GM18499 (cell line): Measurements from ENCODE around the gene UBE2V1.
"Not testable (repeated sequence)": the region's sequence is repeated elsewhere in the genome, so short reads cannot be mapped to it uniquely, and the experiment has no call there.

Experiments used
- ATAC-seq: cut with Tn5 transposase; IDR thresholded peaks from one replicate; pipeline ENCODE4 v1.9.1; 2021; ENCODE audit warnings: moderate number of reproducible peaks; ENCODE audit not compliant: insufficient read depth, unreplicated experiment

Gene UBE2V1

DNA sequence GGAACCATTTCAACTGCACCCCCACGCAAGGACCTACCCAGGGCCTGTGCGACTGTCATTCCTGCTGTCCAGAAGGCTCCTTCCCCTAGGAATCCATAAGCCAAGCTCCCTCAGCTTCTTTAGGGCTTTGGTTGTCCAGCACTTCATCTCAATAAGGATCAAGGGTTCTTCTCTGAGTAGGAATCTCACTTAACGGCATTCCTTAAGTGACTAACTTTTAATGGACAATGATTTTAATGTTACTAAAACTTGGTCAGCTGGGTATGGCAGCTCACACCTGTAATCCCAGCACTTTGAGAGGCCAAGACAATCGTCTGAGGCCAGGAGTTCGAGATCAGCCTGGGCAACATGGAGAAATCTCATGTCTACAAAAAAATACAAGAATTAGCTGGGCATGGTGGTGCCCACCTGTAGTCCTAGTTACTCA, 13.4 kb downstream of the UBE2V1 start:
- no peak for ATAC-seq

DNA sequence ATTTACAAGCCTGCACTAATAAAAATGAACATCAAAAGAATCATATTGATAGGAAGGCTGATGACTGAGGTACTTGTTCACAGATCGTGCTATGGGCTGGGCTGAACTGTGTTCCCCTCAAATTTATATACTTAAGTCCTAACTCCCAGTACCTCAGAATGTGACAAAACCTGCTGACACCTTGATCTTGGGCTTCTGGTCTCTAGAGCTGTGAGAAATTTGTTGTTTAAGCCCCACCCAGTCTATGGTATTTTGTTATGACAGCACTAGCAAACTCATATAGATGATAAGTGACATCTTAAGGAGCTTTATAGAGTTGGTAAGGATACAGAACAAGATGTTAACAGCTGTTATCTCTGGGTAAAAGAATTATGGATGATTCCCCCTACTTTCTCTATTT, 13.8 kb downstream of the UBE2V1 start:
- no peak for ATAC-seq

DNA sequence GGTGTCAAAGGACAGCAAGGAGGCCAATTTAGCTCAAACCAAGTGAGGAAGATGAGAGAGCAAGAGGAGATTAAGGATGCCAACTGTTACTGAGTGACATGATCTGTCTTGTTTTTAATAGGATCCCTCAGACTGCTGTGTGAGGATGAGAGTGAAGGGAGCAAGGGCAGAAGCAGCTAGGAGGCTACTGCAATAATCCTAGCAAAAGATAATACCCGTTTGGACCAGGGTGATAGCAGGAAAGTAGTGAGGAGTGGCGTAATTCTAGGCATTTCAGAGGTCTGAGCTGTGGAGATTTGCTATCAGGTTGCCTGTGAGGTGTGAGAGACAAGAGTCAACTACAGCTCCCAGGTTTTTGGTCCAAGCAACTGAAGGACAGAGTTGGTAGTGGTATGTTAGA, 14.7 kb downstream of the UBE2V1 start:
- no peak for ATAC-seq

DNA sequence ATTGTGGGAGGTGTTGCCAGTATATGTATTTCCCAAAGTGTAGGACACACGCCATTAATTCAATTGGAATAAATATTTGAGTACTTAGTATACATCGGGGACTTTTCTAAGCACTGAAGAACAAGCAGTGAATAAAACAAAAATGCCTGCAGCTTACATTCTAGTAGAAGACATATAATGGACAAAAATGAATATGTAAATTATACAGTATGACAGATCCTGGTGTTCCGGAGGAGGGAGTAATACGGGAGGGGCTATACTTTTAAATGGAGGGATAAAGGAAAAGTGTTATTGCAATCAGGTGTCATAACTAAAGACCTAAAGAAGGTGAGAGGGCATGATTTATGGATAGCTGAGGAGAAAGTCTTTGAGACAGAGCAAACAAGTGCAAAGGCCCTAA, 15.1 kb downstream of the UBE2V1 start:
- no peak for ATAC-seq

DNA sequence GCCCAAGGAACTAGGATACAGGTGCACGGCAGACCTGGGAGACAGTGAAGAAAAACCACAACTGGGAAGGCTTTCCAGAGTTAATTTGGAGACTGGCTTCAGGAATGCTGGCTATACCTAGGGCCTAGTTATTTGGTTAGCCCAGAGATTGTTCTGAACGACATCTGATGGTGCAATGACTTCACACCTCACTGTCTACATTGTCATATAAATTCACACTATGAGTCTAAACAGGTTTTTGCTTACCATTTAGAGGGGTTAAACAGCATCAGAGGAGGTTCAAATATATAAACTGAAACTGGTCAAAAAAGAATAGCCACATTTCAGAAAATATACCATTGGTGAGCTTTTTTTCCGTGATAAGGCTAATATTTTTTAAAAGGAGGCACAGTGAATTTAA, 16.7 kb downstream of the UBE2V1 start:
- no peak for ATAC-seq

DNA sequence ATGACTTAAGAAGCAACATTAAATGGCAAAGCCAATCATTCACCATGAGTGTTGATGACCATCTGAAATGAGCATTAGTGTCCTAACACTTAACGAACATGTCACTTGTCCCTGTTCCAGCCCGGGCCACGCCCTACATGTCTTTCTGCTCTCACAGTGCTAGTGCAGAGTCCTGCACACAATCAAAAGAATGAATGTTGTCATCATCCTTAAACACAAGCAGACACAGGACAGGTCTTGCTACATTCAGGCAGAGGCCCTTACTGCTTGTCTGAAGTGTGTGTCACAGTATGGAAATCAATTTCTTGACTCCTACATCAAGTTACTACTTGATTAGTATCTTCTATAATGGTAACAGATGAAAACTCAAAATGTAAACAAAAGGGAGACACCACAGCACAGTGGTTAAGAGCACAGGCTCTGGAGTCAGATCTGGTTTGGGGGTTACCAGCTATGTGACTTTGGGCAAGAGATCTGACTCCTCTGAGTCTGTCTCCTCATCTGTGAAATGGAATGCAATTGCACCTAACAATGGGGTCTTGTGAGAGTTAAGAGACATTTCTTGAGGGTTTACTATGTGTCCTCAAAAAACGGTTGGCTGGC, 17.4 kb downstream of the UBE2V1 start:
- no peak for ATAC-seq

DNA sequence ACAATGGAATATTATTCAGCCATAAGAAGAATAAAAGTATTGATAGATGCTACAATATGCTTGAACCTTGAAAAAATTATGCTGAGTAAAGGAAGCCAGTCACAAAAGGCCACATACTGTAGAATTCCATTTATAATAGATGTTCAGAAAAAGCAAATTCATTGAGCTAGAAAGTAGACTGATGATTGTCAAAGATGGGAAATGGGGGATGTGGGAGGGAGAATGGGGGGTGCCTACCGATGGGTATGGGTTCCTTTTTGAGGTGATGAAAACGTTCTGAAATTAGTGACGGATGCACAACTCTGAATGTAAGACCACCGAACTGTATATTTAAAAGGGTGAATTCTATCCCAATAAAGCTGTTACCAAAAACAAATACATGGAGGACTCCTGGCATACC, 18.4 kb downstream of the UBE2V1 start:
- no peak for ATAC-seq

DNA sequence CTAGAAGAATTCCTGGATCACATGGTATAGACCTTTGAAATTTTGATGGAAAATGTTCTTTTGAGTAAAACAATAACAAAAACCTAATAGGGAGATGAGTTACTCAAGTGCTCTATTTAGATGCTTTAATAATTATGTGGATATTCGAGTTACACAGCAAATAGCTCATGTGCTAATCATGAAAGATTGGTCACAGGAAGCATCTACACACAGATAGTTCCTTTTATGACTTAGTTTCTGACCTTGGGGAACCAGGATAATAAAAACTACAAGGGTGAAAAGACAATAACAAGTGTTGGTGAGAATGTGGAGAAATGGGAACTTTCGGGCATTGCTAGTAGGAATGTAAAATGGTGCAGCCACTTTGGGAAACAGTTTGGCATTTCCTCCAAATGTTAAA, 19.7 kb downstream of the UBE2V1 start:
- no peak for ATAC-seq

DNA sequence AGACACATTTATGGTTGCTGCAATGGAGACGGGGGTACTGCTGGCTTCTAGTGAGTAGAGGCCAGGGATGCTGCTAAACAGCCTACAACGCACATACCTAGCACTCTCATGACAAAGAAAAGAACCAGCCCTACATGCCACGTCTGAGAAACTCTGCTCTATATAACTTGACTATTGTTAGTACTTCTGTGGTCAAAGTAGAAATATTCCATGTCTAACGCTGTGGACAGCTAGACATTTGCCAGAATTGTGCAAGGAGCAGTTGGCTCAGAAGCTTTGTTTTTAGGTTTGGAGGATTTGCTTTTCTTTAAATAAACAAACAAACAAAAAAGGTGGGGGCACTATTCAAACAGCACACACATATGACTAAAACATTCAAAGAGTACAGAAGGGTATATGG, 20.5 kb downstream of the UBE2V1 start:
- no peak for ATAC-seq

DNA sequence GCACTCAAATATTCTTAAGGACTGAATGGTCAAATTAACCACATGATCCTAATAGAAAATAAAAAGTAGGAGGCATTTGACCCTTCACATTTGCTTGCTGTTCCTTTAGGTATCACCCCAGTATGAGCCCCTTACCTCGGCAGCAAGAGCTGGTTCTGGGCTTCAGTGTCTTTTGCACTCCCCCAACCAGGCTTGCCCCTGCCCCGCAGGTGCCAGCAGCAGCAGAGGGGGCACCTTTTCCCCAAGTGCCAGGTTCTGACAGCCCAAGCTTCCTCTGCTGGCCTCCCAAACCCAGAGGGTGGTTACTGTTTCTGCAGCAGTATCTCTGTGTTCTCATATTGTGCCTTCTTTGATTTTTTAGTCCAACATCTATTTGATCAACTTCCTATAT, 23.2 kb downstream of the UBE2V1 start:
- no peak for ATAC-seq

DNA sequence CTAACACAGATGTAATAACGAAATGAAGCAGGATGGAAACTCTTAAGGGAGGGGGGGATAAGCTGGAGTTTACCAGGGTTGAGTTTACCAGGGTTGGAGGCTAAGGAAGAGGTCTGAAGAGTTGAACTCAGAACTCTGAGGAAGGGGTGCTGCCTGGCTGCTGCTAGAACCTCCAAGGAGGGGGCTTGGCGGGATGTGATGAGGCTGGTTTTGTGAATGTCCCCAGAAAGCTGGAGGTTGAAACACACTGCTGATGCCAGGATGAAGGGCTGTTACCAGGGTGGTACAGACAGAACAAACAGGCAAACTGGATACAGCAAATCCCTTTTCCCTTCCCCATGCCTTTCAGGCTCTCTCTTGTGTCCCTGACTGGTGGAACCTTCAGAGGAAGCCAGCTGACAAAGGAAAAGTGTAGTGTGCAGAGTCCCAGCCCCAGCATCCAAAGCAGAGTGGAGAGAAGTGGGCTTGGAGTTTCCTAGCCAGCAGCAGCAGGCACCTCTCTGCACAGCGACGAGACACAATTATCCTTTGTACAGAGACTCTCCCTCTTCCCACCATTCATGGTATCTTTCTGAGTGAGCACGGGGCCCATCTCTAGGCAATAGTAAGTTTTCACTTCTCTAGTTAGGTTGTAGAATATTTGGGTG, 23.7 kb downstream of the UBE2V1 start:
- no peak for ATAC-seq

DNA sequence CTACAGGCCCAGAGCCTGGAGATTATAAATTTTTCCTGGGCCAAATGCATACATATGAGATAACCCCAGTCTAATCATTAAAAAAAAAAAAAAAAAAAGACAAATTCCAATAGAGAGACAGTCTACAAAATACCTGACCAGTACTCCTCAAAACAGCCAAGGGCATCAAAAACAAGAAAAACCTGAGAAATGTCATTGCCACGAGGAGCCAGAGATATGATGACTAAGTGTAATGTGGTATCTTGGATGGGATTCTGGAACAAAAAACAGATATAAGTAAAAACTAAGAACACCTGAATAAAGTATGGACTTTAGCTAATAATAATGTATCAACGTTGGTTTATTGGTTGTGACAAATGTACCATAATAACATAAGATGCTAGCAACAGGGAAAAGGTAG, 24.9 kb downstream of the UBE2V1 start:
- ATAC-seq, result no peak

DNA sequence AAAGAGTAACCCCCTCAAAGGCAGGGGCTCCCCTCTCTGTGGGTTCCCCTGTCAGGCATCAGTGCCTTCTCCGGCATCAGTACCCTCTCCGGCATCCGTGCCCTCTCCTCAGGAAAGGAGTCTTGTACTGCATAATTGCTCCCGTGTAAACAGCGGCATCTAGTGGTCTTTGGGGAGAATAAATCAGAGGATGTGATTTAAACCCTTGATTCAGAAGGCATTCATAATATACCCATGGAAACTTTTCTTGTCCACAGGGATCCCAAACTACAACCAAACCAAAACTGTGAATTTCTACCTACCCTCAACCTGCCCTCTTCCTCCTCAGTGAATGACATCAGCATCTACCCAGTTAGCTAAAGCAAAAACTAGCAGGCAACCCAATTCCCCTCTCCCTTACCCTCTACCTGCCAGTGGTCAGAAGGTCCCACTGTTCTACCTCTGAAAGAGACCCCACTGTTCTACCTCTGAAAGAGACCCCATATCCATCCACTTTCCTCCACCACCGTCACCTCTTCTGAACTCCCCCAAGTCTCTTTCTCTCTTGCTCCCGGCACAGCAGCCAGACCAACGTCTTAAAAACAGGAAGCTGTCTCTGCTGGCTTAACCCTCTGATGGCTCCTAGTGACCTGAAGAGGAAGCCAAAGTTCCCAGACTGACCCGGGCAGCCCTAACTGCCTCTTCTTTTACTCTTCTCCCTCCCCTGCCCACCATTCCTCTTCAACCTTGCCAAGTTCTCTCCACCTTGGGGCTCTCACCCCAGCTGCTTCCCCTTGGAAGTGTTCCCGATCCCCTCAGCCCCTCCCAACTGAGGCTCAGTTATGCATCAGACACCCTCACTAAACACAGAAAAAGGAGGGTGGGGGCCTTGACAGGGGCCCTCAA, 27.2 kb downstream of the UBE2V1 start:
- no peak for ATAC-seq

DNA sequence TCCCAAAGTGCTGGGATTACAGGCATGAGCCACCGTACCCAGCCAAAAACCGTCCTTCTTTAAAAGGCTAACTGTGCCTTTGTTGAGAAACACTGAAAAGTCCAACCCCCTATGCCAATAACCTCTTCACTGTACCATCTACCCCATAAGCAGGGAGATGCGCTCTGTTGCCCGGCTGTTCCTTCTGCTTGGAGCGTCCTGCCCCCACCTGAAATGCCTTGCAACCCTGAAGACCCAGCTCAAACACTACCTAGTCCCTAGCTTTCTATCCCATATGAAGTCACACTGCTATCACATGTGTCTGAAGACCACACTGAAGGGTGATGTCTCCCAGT, 27.8 kb downstream of the UBE2V1 start:
- ATAC-seq, result no peak

DNA sequence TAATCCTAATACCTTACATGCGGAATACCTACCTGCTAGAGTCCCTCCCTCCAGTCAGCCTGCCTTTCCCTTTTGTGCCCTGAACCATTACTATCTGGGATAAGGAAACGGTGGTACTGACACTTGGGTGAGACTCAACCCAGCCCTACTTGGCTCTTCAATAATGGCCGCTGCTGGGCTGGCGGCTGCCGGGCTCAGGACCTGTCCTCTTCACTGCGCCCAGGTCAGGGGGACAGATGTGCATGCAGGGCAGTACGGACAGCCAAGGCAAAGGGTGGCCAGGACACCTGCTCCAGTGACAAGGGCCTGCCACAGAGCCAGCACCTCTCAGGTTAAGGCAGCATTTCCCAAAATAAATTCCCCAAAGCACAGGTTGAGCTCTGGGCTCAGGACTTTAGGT, 29.9 kb downstream of the UBE2V1 start:
- no peak for ATAC-seq

DNA sequence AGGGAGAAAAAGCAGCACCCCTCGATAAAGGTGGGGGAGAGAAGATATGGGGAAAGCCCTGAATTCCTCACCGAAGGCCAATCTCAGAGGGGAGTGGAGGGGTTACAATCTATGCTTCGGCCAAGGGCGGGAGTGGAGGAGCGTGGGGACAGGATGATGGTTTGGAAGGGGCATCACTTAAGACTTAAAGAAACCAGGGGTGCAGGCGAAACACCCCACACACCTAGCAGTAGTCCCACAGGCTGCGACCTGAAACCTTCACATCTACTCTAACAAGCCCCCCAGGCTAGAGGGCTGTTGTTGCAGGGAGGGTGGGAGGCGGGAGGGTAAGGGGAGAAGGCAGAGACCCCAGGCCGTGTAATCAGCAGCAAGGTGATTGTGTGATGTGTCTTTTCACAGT, 30.9 kb downstream of the UBE2V1 start:
- ATAC-seq, result not testable (repeated sequence)

DNA sequence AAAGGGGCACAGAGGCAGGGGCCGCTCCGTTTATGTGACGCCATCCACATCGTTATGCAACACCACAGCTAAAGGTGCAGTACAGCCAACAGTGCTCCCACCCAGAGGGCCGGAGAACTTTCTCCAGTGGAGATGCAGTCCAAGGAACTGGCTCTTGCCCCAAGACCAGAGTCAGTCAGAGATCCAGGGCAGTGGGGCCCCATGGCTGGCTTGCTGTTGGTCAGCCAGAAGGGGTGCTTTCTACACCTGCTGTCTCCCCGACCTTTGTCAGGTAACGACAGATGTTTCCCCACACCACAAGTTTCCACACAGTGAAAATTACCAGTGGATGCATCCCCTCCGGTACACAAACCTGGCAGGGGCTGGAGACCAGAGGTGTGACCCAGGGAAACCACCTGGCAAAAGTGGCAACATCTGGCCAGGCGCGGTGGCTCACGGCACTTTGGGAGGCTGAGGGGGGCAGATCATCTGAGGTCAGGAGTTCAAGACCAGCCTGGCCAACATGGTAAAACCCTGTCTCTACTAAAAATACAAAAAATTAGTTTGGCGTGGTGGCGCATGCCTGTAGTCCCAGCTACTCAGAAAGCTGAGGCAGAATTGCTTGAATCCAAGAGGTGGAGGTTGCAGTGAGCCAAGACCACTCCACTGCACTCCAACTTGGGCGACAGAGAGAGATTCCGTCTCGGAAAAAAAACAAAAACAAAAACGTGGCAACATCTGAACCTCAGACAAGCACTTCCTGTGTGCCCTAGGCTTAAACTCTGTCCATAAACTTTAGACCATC, 34.9 kb downstream of the UBE2V1 start:
- no peak for ATAC-seq

DNA sequence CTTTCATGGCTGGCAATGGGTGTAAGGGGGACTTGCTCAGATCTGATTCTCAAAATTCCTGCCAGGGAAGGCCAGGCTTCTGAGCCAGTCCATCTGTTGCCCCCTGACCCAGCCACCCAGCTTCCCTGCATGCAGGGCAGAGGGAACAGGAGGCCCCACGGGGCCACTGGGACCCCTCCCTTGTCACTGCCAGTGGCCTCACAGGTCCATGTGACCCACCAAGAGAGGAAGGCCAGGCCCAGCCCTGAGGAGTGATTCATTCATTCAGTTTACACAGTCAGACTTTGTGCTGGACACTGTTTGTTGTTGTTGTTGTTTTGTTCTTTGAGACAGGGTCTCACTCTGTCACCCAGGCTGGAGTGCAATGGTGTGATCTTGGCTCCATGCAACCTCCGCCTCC, 39.5 kb downstream of the UBE2V1 start:
- ATAC-seq, result no peak

DNA sequence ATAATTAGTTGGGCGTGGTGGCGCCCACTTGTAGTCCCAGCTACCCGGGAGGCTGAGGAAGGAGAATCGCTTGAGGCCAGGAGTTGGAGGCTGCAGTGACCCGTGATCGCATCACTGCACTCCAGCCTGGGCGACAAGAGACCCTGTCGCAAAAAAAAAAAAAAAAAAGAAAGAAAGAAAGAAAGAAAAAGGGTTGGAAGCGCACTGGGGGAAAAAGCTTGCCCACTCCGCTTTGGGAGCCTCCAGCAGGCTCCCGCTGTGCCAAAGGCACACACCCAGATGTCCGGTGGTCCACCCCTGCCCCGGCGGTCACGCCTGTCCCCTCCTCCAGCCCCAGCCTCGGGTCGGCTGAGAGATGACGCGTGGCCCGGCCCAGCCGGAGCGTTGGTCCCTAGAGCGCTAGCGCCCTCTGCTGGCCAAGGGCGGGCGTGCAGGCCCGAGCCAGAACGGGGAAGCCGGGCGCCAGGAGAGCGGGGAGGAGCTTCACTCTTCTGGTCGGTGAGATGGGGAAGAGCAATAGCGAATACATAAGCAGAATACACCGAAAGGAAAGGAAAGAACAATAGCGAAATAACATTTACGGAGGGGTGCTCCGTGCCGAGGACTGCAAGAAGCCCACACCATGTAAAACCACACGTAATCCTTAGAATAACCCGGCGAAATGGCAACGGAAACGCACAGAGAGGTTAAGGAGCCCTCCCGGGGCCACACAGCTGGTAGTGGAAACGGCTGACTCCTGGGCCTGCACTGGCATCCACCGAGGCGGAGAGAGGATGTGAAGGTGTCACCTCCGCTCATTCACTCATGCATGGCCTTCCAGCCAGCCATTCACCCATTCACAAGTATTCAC, 41.7 kb downstream of the UBE2V1 start:
- peak; percentile 69 for ATAC-seq

DNA sequence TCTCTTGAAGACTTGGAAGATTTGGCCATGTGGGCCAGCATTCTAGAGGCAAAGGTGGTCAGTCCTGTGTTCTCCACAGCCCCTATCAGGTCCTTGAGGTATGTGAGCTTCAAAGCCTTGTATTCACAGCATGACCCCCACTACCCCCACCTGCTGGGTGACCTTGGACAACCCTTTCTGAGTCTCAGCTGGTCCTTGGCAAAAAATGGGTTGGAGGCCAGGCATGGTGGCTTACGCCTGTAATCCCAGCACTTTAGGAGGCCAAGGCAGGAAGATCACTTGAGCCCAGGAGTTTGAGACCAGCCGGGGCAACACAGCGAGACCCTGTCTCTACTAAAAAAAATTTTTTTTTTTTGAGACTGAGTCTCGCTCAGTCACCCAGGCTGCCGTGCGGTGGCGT, 42.6 kb downstream of the UBE2V1 start:
- no peak for ATAC-seq
